ENCODE measurements around the gene TRABD2B. TPM values are rescaled to one million over a fixed set of nuclear protein-coding genes. Genes with fewer than 3 reads are reported as not detected.

The TRABD2B gene
- total and polyA plus RNA-seq, 2 of the 13 experiments (the other 11 are each of a cell fraction or from before 2014, with no cell fraction given) = 0.04 TPM; not detected in 1

- no peak; the same call in 1 of the 2 replicates for TF ChIP-seq ZNF24 (IDR thresholded peaks at IDR 0.05)
- peak; percentile 25; the same call in 1 of the 2 replicates for TF ChIP-seq TSC22D2 (CRISPR knock-in tag; IDR thresholded peaks at IDR 0.05; ENCODE audit: borderline replicate concordance)
- TF ChIP-seq, protein P1, sequence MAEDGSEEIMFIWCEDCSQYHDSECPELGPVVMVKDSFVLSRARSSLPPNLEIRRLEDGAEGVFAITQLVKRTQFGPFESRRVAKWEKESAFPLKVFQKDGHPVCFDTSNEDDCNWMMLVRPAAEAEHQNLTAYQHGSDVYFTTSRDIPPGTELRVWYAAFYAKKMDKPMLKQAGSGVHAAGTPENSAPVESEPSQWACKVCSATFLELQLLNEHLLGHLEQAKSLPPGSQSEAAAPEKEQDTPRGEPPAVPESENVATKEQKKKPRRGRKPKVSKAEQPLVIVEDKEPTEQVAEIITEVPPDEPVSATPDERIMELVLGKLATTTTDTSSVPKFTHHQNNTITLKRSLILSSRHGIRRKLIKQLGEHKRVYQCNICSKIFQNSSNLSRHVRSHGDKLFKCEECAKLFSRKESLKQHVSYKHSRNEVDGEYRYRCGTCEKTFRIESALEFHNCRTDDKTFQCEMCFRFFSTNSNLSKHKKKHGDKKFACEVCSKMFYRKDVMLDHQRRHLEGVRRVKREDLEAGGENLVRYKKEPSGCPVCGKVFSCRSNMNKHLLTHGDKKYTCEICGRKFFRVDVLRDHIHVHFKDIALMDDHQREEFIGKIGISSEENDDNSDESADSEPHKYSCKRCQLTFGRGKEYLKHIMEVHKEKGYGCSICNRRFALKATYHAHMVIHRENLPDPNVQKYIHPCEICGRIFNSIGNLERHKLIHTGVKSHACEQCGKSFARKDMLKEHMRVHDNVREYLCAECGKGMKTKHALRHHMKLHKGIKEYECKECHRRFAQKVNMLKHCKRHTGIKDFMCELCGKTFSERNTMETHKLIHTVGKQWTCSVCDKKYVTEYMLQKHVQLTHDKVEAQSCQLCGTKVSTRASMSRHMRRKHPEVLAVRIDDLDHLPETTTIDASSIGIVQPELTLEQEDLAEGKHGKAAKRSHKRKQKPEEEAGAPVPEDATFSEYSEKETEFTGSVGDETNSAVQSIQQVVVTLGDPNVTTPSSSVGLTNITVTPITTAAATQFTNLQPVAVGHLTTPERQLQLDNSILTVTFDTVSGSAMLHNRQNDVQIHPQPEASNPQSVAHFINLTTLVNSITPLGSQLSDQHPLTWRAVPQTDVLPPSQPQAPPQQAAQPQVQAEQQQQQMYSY (CRISPR knock-in tag; IDR thresholded peaks at IDR 0.05) = 0 out of 2 replicates have a peak, but pooled peaks have one; percentile 5
- peak; percentile 88 for TF ChIP-seq HDAC1 (CRISPR knock-in tag; IDR thresholded peaks at IDR 0.05)
- TF ChIP-seq ZNF207 (IDR thresholded peaks at IDR 0.05; ENCODE audit: borderline replicate concordance) = no peak
- TF ChIP-seq TCF7 (IDR thresholded peaks at IDR 0.05; ENCODE audit: low read depth) = peak; percentile 73
- peak; percentile 68 for TF ChIP-seq TGIF2 (CRISPR knock-in tag; IDR thresholded peaks at IDR 0.05)
- TF ChIP-seq SNAPC2 (CRISPR knock-in tag; IDR thresholded peaks at IDR 0.05) = no peak
- TF ChIP-seq TAF1 (CRISPR knock-in tag; IDR thresholded peaks at IDR 0.05) = peak; percentile 47
- TF ChIP-seq ELF3 (CRISPR knock-in tag; IDR thresholded peaks at IDR 0.05) = peak; percentile 97
- TF ChIP-seq, protein P2, sequence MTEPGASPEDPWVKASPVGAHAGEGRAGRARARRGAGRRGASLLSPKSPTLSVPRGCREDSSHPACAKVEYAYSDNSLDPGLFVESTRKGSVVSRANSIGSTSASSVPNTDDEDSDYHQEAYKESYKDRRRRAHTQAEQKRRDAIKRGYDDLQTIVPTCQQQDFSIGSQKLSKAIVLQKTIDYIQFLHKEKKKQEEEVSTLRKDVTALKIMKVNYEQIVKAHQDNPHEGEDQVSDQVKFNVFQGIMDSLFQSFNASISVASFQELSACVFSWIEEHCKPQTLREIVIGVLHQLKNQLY (CRISPR knock-in tag; IDR thresholded peaks at IDR 0.05) = peak; percentile 95
- peak; percentile 33 for TF ChIP-seq STAG1 (CRISPR knock-in tag; IDR thresholded peaks at IDR 0.05)
- TF ChIP-seq MED8 (CRISPR knock-in tag; IDR thresholded peaks at IDR 0.05; ENCODE audit: insufficient replicate concordance) = peak; percentile 96
- peak; percentile 59; the same call in 1 of the 2 replicates for TF ChIP-seq MIER2 (CRISPR knock-in tag; IDR thresholded peaks at IDR 0.05)
- peak; percentile 69; the same call in 1 of the 2 replicates for TF ChIP-seq ATF2 (CRISPR knock-in tag; IDR thresholded peaks at IDR 0.05)
- TF ChIP-seq, protein P3, sequence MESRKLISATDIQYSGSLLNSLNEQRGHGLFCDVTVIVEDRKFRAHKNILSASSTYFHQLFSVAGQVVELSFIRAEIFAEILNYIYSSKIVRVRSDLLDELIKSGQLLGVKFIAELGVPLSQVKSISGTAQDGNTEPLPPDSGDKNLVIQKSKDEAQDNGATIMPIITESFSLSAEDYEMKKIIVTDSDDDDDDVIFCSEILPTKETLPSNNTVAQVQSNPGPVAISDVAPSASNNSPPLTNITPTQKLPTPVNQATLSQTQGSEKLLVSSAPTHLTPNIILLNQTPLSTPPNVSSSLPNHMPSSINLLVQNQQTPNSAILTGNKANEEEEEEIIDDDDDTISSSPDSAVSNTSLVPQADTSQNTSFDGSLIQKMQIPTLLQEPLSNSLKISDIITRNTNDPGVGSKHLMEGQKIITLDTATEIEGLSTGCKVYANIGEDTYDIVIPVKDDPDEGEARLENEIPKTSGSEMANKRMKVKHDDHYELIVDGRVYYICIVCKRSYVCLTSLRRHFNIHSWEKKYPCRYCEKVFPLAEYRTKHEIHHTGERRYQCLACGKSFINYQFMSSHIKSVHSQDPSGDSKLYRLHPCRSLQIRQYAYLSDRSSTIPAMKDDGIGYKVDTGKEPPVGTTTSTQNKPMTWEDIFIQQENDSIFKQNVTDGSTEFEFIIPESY (CRISPR knock-in tag; IDR thresholded peaks at IDR 0.05) = peak; percentile 18; the same call in 1 of the 2 replicates
- TF ChIP-seq ZNF652 (CRISPR knock-in tag; IDR thresholded peaks at IDR 0.05; ENCODE audit: borderline replicate concordance, low read depth) = peak; percentile 60; the same call in 1 of the 2 replicates
- TF ChIP-seq, protein P4, sequence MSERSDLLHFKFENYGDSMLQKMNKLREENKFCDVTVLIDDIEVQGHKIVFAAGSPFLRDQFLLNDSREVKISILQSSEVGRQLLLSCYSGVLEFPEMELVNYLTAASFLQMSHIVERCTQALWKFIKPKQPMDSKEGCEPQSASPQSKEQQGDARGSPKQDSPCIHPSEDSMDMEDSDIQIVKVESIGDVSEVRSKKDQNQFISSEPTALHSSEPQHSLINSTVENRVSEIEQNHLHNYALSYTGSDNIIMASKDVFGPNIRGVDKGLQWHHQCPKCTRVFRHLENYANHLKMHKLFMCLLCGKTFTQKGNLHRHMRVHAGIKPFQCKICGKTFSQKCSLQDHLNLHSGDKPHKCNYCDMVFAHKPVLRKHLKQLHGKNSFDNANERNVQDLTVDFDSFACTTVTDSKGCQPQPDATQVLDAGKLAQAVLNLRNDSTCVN (CRISPR knock-in tag; IDR thresholded peaks at IDR 0.05; ENCODE audit: borderline replicate concordance) = peak; percentile 88
- TF ChIP-seq FOXA1 (IDR thresholded peaks at IDR 0.05) = no peak; the same call in 1 of the 2 replicates
- peak; percentile 93 for TF ChIP-seq FOXA1 (CRISPR knock-in tag; IDR thresholded peaks at IDR 0.05)
- no peak for TF ChIP-seq TCF7L2 (IDR thresholded peaks at IDR 0.05; ENCODE audit: low read depth, low read length)
- TF ChIP-seq U2AF2 (IDR thresholded peaks at IDR 0.05; ENCODE audit: low read depth, low read length) = no peak
These were observed 130.4 kb downstream of the TRABD2B start (continued) for GRCh38 chr1:47866601-47867437.
